MM.1S (cell line): ENCODE results near the gene PGLYRP1.

Experiments
- DNase-seq: peaks from one replicate; pipeline ENCODE4 v3.0.0-alpha.2; 2015
- H2AFZ ChIP-seq: fragments of 300-600 bp; sonication (generic); 2 replicates; pipeline ENCODE4 v1.6.0; 2016; ENCODE audit warnings: antibody characterized with exemption, low read length
- H3F3A ChIP-seq: fragments of 300-600 bp; sonication (generic); 2 replicates; pipeline ENCODE4 v1.6.1; 2016; ENCODE audit warnings: mild to moderate bottlenecking, antibody characterized with exemption, low read length, moderate library complexity, mixed read lengths; ENCODE audit not compliant: insufficient read depth
- H3K27ac ChIP-seq: fragments of 300-600 bp; sonication (generic); 2 replicates; pipeline ENCODE4 v1.5.1; 2016; ENCODE audit warnings: mild to moderate bottlenecking, low read length
- H3K27me3 ChIP-seq: fragments of 300-600 bp; sonication (generic); replicated peaks from 2 replicates; pipeline ENCODE4 v1.6.0; 2016; ENCODE audit warnings: low read length; ENCODE audit not compliant: insufficient read depth
- H3K36me3 ChIP-seq: fragments of 300-600 bp; sonication (generic); replicated peaks from 2 replicates; pipeline ENCODE4 v1.6.1; 2016; ENCODE audit warnings: mild to moderate bottlenecking, low read length, mixed read lengths; ENCODE audit not compliant: insufficient read depth
- H3K4me1 ChIP-seq: fragments of 300-600 bp; sonication (generic); 2 replicates; pipeline ENCODE4 v1.6.1; 2016; ENCODE audit warnings: low read length, mixed read lengths
- H3K4me2 ChIP-seq: fragments of 300-600 bp; sonication (generic); 2 replicates; pipeline ENCODE4 v1.6.0; 2016; ENCODE audit warnings: low read depth, low read length
- H3K4me3 ChIP-seq: fragments of 300-600 bp; sonication (generic); 2 replicates; pipeline ENCODE4 v1.5.1; 2016; ENCODE audit warnings: low read length, mixed read lengths
- H3K79me2 ChIP-seq: fragments of 300-600 bp; sonication (generic); 2 replicates; pipeline ENCODE4 v1.6.1; 2016; ENCODE audit warnings: mixed run types, low read length, mixed read lengths
- H3K9ac ChIP-seq: fragments of 300-600 bp; sonication (generic); 2 replicates; pipeline ENCODE4 v1.6.1; 2016; ENCODE audit warnings: low read length, mixed read lengths
- H3K9me2 ChIP-seq: fragments of 300-600 bp; sonication (generic); replicated peaks from 2 replicates; pipeline ENCODE4 v1.6.1; 2016; ENCODE audit warnings: mild to moderate bottlenecking, low read length, mixed read lengths; ENCODE audit not compliant: insufficient read depth
- H3K9me3 ChIP-seq: fragments of 300-600 bp; sonication (generic); replicated peaks from 2 replicates; pipeline ENCODE4 v1.6.1; 2016; ENCODE audit warnings: mild to moderate bottlenecking, low read length, mixed read lengths; ENCODE audit not compliant: insufficient read depth
- H4K20me1 ChIP-seq: fragments of 300-600 bp; sonication (generic); 2 replicates; pipeline ENCODE4 v1.6.1; 2016; ENCODE audit warnings: mild to moderate bottlenecking, low read length, moderate library complexity, mixed read lengths; ENCODE audit not compliant: insufficient read depth
- EZH2 ChIP-seq: fragments of 300-600 bp; sonication (generic); optimal IDR thresholded peaks from 2 replicates; pipeline ENCODE3; 2017; ENCODE audit warnings: low read depth, mild to moderate bottlenecking, antibody characterized with exemption, low read length, mixed read lengths
- EZH2phosphoT487 ChIP-seq: fragments of 300-600 bp; sonication (generic); IDR thresholded peaks from 2 replicates; pipeline ENCODE4 v1.6.1; 2018; ENCODE audit warnings: antibody characterized with exemption, low read length
- TF ChIP-seq, protein P1 (sequence below): fragments of 300-600 bp; sonication (generic); IDR thresholded peaks from 2 replicates; pipeline ENCODE4 v1.5.1; 2016; ENCODE audit warnings: antibody characterized with exemption, low read length, mixed read lengths

PGLYRP1 gene

DNA sequence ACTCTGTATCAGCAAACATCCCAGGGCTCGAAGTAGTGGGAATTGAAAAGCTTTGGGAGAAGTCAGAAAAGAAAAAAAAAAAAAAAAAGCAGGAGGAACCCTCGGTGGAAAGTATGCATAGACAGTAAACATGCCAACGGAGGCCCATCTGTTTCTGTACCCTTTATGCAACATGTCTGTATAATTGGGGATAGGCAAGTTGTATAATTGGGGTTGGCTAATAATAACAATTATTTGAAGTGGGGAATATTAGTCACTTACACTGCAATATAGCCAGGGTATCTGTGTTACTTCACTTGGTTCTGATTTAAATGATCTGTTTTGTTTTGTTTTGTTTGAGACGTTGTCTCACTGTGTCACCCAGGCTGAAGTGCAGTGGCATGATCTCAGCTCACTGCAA lies 30.0 kb upstream of the PGLYRP1 start:
- no peaks in the 10 kb centered on the region for H3K4me1 ChIP-seq
- no peak overlapping the region for H2AFZ ChIP-seq
- no peak for TF ChIP-seq EZH2
- TF ChIP-seq, protein P1, sequence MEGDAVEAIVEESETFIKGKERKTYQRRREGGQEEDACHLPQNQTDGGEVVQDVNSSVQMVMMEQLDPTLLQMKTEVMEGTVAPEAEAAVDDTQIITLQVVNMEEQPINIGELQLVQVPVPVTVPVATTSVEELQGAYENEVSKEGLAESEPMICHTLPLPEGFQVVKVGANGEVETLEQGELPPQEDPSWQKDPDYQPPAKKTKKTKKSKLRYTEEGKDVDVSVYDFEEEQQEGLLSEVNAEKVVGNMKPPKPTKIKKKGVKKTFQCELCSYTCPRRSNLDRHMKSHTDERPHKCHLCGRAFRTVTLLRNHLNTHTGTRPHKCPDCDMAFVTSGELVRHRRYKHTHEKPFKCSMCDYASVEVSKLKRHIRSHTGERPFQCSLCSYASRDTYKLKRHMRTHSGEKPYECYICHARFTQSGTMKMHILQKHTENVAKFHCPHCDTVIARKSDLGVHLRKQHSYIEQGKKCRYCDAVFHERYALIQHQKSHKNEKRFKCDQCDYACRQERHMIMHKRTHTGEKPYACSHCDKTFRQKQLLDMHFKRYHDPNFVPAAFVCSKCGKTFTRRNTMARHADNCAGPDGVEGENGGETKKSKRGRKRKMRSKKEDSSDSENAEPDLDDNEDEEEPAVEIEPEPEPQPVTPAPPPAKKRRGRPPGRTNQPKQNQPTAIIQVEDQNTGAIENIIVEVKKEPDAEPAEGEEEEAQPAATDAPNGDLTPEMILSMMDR, result no peak
- no peak for TF ChIP-seq EZH2phosphoT487
- H3K27ac ChIP-seq, result no peak overlapping the region
- H4K20me1 ChIP-seq, result no peaks in the 10 kb centered on the region
- H3K79me2 ChIP-seq, result no peaks in the 10 kb centered on the region
- H3K4me3 ChIP-seq, result no peak overlapping the region
- no peak overlapping the region for H3K4me2 ChIP-seq
- no peaks in the 10 kb centered on the region for H3K9me2 ChIP-seq
- H3K9ac ChIP-seq, result no peak overlapping the region
- H3K27me3 ChIP-seq, result peaks cover 31% of the 10 kb centered on the region
- no peaks in the 10 kb centered on the region for H3F3A ChIP-seq
- H3K9me3 ChIP-seq, result no peaks in the 10 kb centered on the region
- H3K36me3 ChIP-seq, result no peaks in the 10 kb centered on the region
- no peak for DNase-seq

DNA sequence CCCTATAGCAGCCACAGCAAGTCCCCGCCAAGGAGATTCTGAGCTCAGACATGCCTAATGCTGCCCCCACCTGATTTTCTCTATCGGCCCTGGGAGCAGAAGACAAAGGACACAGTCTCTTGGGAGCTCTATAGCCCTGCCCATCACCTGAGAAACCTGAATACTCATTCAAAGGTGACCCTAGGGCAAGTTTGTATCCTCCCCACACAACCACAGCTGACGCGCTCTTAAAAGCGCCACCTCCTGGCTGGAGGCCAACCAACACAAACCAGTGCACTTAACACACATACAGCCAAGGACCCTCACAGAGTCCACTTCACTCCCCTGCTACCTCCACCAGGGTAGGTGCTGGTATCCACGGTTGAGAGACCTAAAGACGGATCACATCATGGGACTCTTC lies 26.7 kb upstream of the PGLYRP1 start:
- Histone ChIP-seq H3K79me2 (no peaks in the 10 kb centered on the region), H3K4me3 (no peak overlapping the region), H3K4me2 (no peak overlapping the region), H3F3A (no peaks in the 10 kb centered on the region), H3K27ac (no peak overlapping the region), H2AFZ (no peak overlapping the region), H3K9ac (no peak overlapping the region), H3K36me3 (no peaks in the 10 kb centered on the region), H3K4me1 (no peaks in the 10 kb centered on the region), H3K9me2 (no peaks in the 10 kb centered on the region), H4K20me1 (no peaks in the 10 kb centered on the region), H3K27me3 (peaks cover 20% of the 10 kb centered on the region), H3K9me3 (no peaks in the 10 kb centered on the region)
- TF ChIP-seq, protein P1, result peak; percentile 24
- no peak for TF ChIP-seq EZH2phosphoT487
- DNase-seq, result no peak

DNA sequence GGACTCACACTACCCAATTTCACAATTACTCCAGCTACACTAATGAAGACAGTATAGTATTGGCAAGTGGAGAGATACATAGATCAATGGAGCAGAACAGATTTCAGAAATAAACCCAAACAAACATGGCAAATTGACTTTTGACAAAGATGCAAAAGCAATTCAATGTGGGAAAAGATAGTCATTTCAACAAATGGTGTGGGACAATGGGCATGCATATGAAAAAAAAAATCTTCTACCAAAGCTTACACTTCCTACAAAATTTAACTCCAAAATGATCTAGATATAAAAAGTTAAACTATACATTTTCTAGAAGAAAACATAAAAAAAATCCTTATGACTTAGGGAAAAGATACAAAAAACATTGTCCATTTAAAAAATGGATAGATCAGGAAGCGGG lies 20.7 kb upstream of the PGLYRP1 start:
- H3K27me3 ChIP-seq, result peaks cover 4% of the 10 kb centered on the region
- no peak overlapping the region for H3K4me2 ChIP-seq
- no peaks in the 10 kb centered on the region for H3K4me1 ChIP-seq
- H3K36me3 ChIP-seq, result no peaks in the 10 kb centered on the region
- no peak overlapping the region for H3K4me3 ChIP-seq
- H3K9me2 ChIP-seq, result no peaks in the 10 kb centered on the region
- H3F3A ChIP-seq, result no peaks in the 10 kb centered on the region
- no peak overlapping the region for H3K27ac ChIP-seq
- no peak for DNase-seq
- H3K9ac ChIP-seq, result no peak overlapping the region
- H3K9me3 ChIP-seq, result no peaks in the 10 kb centered on the region
- TF ChIP-seq, protein P1, result no peak
- no peak for TF ChIP-seq EZH2
- no peak for TF ChIP-seq EZH2phosphoT487
- no peak overlapping the region for H2AFZ ChIP-seq
- H4K20me1 ChIP-seq, result no peaks in the 10 kb centered on the region
- no peaks in the 10 kb centered on the region for H3K79me2 ChIP-seq
